CD4-positive, alpha-beta T cell (primary cell): ENCODE data around the gene BCAR3. TPM values are rescaled to one million over a fixed set of nuclear protein-coding genes. Genes with fewer than 3 reads are reported as not detected.

Source experiments
- ATAC-seq: fragments of 200-7000 bp; cut with Tn5 transposase; one replicate; pipeline ENCODE4 v1.10.0; 2022; ENCODE audit warnings: mild to moderate bottlenecking; ENCODE audit not compliant: poor library complexity
- CTCF ChIA-PET: fragments of 350-600 bp; sonication (Branson Sonifier 250); formaldehyde crosslinking; loops from one replicate; lab custom pipeline; 2021; ENCODE audit warnings: antibody characterized with exemption, inconsistent platforms; lab: Charles Lee
- POLR2A ChIA-PET: fragments of 350-600 bp; sonication (Branson Sonifier 250); formaldehyde crosslinking; loops from one replicate; lab custom pipeline; 2021; ENCODE audit warnings: antibody characterized with exemption, inconsistent platforms; lab: Charles Lee
- DNase-seq, 14 experiments: peaks; one replicate each; pipeline ENCODE4 v3.0.0-alpha.2; 2013 to 2020; ENCODE audit warnings: mixed read lengths in 2 of 14
- H3K27ac ChIP-seq, 2 donors: one replicate each; pipeline versions ENCODE4 v1.5.1 to v1.7.0; 2013; ENCODE audit warnings: low read length in 2 of 2, low read depth in 1 of 2, mild to moderate bottlenecking in 1 of 2
- H3K27me3 ChIP-seq, 2 experiments: 1 replicate in 1 of 2; 2 replicates in 1 of 2; pipeline versions ENCODE4 v1.6.1 to v1.7.0; 2013; ENCODE audit warnings: low read length in 2 of 2, control low read depth in 1 of 2, mild to moderate bottlenecking in 1 of 2, moderate library complexity in 1 of 2; ENCODE audit not compliant: insufficient read depth in 2 of 2, control insufficient read depth in 1 of 2
- H3K36me3 ChIP-seq: one replicate; pipeline ENCODE4 v1.6.1; 2013; ENCODE audit warnings: low read length, control low read depth; ENCODE audit not compliant: insufficient read depth
- H3K4me1 ChIP-seq: one replicate; pipeline ENCODE4 v1.6.1; 2013; ENCODE audit warnings: low read length, control low read depth; ENCODE audit not compliant: insufficient read depth
- H3K4me3 ChIP-seq: one replicate; pipeline ENCODE4 v1.5.1; 2013; ENCODE audit warnings: mild to moderate bottlenecking, low read length, moderate library complexity
- H3K9me3 ChIP-seq, 2 experiments: 1 replicate in 1 of 2; 2 replicates in 1 of 2; pipeline versions ENCODE4 v1.6.1 to v1.7.0; 2013; ENCODE audit warnings: low read length in 2 of 2, mild to moderate bottlenecking in 2 of 2, control low read depth in 1 of 2, moderate library complexity in 1 of 2; ENCODE audit not compliant: control insufficient read depth in 1 of 2, insufficient read depth in 1 of 2
- H3K27ac Mint-ChIP-seq: one replicate; pipeline ENCODE4 v1.8.0; 2020; ENCODE audit warnings: mixed read lengths
- H3K27me3 Mint-ChIP-seq: one replicate; pipeline ENCODE4 v1.8.0; 2021; ENCODE audit warnings: mixed read lengths
- H3K36me3 Mint-ChIP-seq: one replicate; pipeline ENCODE4 v1.8.0; 2021; ENCODE audit warnings: low read depth, mixed read lengths
- H3K4me1 Mint-ChIP-seq: one replicate; pipeline ENCODE4 v1.8.0; 2021; ENCODE audit warnings: low read depth, mixed read lengths
- H3K4me3 Mint-ChIP-seq: one replicate; pipeline ENCODE4 v1.8.0; 2020; ENCODE audit warnings: mild to moderate bottlenecking, mixed read lengths
- H3K9me3 Mint-ChIP-seq: one replicate; pipeline ENCODE4 v1.8.0; 2020; ENCODE audit warnings: mixed read lengths
- CTCF ChIP-seq: fragments of 200-600 bp; IDR thresholded peaks from one replicate; pipeline ENCODE4 v1.8.0; 2022; ENCODE audit warnings: antibody characterized with exemption, mild to moderate bottlenecking
- intact Hi-C, 2 experiments: fragments of 100-400 bp; cut with DNase I in 1 of 2; cut with micrococcal nuclease in 1 of 2; formaldehyde crosslinking; loops; one replicate each; pipeline versions ENCODE4 v1.15.1 to v1.9.0; 2023 to 2025; cut with DNase I, micrococcal nuclease
- total RNA-seq, 174 experiments: library from RNA in 2 of 174; stranded (reverse) in 2 of 174; gene quantifications; one replicate each; pipeline ENCODE4 v1.2.3 and lab custom pipeline; 2021 to 2026

The BCAR3 gene
- total RNA-seq, 2 experiments from 2014 or later, result 0.47 to 0.92 TPM

DNA sequence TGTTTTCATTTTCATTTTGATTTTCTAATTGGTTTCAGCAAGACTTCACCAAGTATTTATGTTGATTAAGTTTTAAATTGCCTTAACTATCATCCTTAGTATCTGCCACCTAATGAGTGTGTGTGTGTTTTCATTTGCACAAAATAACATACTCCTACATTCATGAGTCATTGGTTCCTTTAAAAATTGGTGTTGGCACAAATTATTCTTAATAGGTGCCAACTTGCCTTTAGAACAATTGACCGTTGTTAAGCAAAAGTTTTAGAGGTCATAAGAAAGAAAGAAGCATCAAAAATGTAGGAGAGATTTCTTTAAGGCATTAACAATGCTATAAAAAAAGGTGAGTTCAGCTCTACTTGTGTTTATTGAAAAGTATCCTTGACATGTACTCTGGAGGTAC lies 156.2 kb downstream of the BCAR3 start:
- H3K27me3 ChIP-seq, result no peaks in the 10 kb centered on the region
- Mint-ChIP-seq H3K4me3 (no peak overlapping the region), H3K27me3 (no peaks in the 10 kb centered on the region), H3K27ac (no peak overlapping the region), H3K36me3 (no peaks in the 10 kb centered on the region), H3K4me1 (no peaks in the 10 kb centered on the region), H3K9me3 (no peaks in the 10 kb centered on the region)
- no peak overlapping the region for H3K27ac ChIP-seq
- no peak for DNase-seq
- ATAC-seq, result no peak
- ChIA-PET POLR2A (no interaction called here), CTCF (interaction anchor here (0.6 kb wide), 1 partner anchor 21 kb away, joined by 3 read pairs; no protein-coding TSS in a partner anchor)
- H3K4me3 ChIP-seq, result no peak overlapping the region
- intact Hi-C loops, result no loop called here
- H3K36me3 ChIP-seq, result no peaks in the 10 kb centered on the region
- no peaks in the 10 kb centered on the region for H3K9me3 ChIP-seq
- TF ChIP-seq CTCF, result no peak
- no peaks in the 10 kb centered on the region for H3K4me1 ChIP-seq

- ChIA-PET POLR2A (no interaction called here), CTCF (no interaction called here)
- no peak for TF ChIP-seq CTCF
Observed at GRCh38 chr1:93522721-93523120, 158.9 kb downstream of the BCAR3 start.

DNA sequence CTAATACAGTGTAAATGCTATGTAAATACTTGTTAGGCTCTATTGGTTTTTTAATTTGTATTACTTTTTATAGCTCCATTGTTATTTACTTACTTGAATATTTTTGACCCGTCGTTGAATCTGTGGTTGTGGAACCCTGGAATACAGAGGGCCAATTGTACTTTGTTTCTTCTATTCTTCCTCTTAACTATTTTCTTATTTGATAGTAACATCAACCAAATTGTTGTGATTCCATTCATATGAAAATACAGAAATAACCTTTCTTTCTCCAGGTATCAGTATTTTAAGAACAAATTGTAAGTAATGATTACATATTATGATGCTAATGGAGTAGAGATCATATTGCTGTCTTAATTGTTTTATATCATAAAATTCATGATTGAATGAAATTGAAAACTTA lies 160.0 kb downstream of the BCAR3 start:
- TF ChIP-seq CTCF, result no peak
- Histone ChIP-seq H3K36me3 (no peaks in the 10 kb centered on the region), H3K27ac (no peak overlapping the region), H3K4me1 (no peaks in the 10 kb centered on the region), H3K9me3 (no peaks in the 10 kb centered on the region), H3K4me3 (no peak overlapping the region), H3K27me3 (no peaks in the 10 kb centered on the region)
- Mint-ChIP-seq H3K27ac (no peak overlapping the region), H3K36me3 (no peaks in the 10 kb centered on the region), H3K9me3 (no peaks in the 10 kb centered on the region), H3K4me3 (no peak overlapping the region), H3K4me1 (no peaks in the 10 kb centered on the region), H3K27me3 (no peaks in the 10 kb centered on the region)
- intact Hi-C loops, result no loop called here
- ChIA-PET CTCF (no interaction called here), POLR2A (no interaction called here)
- DNase-seq (no peak), ATAC-seq (no peak)

More at GRCh38 chr1:93522721-93523120, 158.9 kb downstream of the BCAR3 start:
- H3K4me3 ChIP-seq, result no peak overlapping the region
- no peaks in the 10 kb centered on the region for H3K36me3 ChIP-seq
- Mint-ChIP-seq H3K4me3 (no peak overlapping the region), H3K4me1 (no peaks in the 10 kb centered on the region), H3K27me3 (no peaks in the 10 kb centered on the region), H3K27ac (no peak overlapping the region), H3K9me3 (no peaks in the 10 kb centered on the region), H3K36me3 (no peaks in the 10 kb centered on the region)
- intact Hi-C loops, result no loop called here
- H3K9me3 ChIP-seq, result no peaks in the 10 kb centered on the region
- ATAC-seq (no peak), DNase-seq (no peak)
- H3K27me3 ChIP-seq, result no peaks in the 10 kb centered on the region
- H3K27ac ChIP-seq, result no peak overlapping the region
- H3K4me1 ChIP-seq, result no peaks in the 10 kb centered on the region
